GM23338 (cell line): ENCODE results near the gene CD300E. TPM values are rescaled to one million over a fixed set of nuclear protein-coding genes. Genes with fewer than 3 reads are reported as not detected.

Source experiments
- ATAC-seq: fragments of 200-7000 bp; cut with Tn5 transposase; 3 replicates; pipeline ENCODE4 v1.9.1; 2020
- DNase-seq: peaks from one replicate; pipeline ENCODE4 v3.0.0-alpha.2; 2015; ENCODE audit warnings: low spot score
- H2AFZ ChIP-seq: fragments of 200-600 bp; sonication (generic); 2 replicates; pipeline ENCODE4 v1.8.0; 2016; ENCODE audit warnings: antibody characterized with exemption, mild to moderate bottlenecking, moderate library complexity
- H3F3A ChIP-seq: fragments of 200-600 bp; sonication (generic); replicated peaks from 2 replicates; pipeline ENCODE4 v1.8.0; 2017; ENCODE audit warnings: antibody characterized with exemption, mixed run types, low read depth
- H3K27ac ChIP-seq: fragments of 200-600 bp; sonication (generic); 2 replicates; pipeline ENCODE4 v1.6.1; 2016; ENCODE audit warnings: low read depth
- H3K27me3 ChIP-seq: fragments of 200-600 bp; sonication (generic); 2 replicates; pipeline ENCODE4 v1.8.0; 2016; ENCODE audit warnings: mild to moderate bottlenecking, mixed run types, moderate library complexity; ENCODE audit not compliant: insufficient read depth
- H3K36me3 ChIP-seq: fragments of 200-600 bp; sonication (generic); 2 replicates; pipeline ENCODE4 v1.8.0; 2016; ENCODE audit warnings: mild to moderate bottlenecking; ENCODE audit not compliant: insufficient read depth
- H3K4me1 ChIP-seq: fragments of 200-600 bp; sonication (generic); 2 replicates; pipeline ENCODE4 v1.8.0; 2016; ENCODE audit warnings: mild to moderate bottlenecking, moderate library complexity; ENCODE audit not compliant: insufficient read depth
- H3K4me2 ChIP-seq: fragments of 200-600 bp; sonication (generic); 2 replicates; pipeline ENCODE4 v1.7.1; 2017; ENCODE audit warnings: mixed run types
- H3K4me3 ChIP-seq: fragments of 200-600 bp; sonication (generic); 2 replicates; pipeline ENCODE4 v1.6.1; 2016; ENCODE audit warnings: mixed run types
- H3K79me2 ChIP-seq: fragments of 200-600 bp; sonication (generic); replicated peaks from 2 replicates; pipeline ENCODE4 v1.8.0; 2017; ENCODE audit warnings: mild to moderate bottlenecking; ENCODE audit not compliant: insufficient read depth
- H3K9me2 ChIP-seq: fragments of 200-600 bp; sonication (generic); 2 replicates; pipeline ENCODE4 v1.8.0; 2017; ENCODE audit not compliant: insufficient read depth
- H4K20me1 ChIP-seq: fragments of 200-600 bp; sonication (generic); replicated peaks from 2 replicates; pipeline ENCODE4 v1.8.0; 2017; ENCODE audit warnings: mild to moderate bottlenecking; ENCODE audit not compliant: insufficient read depth
- H3K27ac Mint-ChIP-seq: 2 replicates; pipeline ENCODE4 v1.8.0; 2020; ENCODE audit warnings: inconsistent platforms, mild to moderate bottlenecking, moderate library complexity, mixed read lengths
- H3K27me3 Mint-ChIP-seq: 3 replicates; pipeline ENCODE4 v1.8.0; 2022; ENCODE audit warnings: low read depth, mild to moderate bottlenecking, moderate library complexity, mixed read lengths, inconsistent platforms; ENCODE audit not compliant: insufficient read depth, poor library complexity
- H3K36me3 Mint-ChIP-seq: 3 replicates; pipeline ENCODE4 v1.8.0; 2021; ENCODE audit warnings: low read depth, mild to moderate bottlenecking, inconsistent platforms, moderate library complexity, mixed read lengths
- H3K4me1 Mint-ChIP-seq: 3 replicates; pipeline ENCODE4 v1.8.0; 2020; ENCODE audit warnings: mild to moderate bottlenecking, inconsistent platforms, mixed read lengths
- H3K4me3 Mint-ChIP-seq: 3 replicates; pipeline ENCODE4 v1.8.0; 2021; ENCODE audit warnings: moderate library complexity, mild to moderate bottlenecking, inconsistent platforms, mixed read lengths
- H3K9me3 Mint-ChIP-seq: 3 replicates; pipeline ENCODE4 v1.8.0; 2020; ENCODE audit warnings: moderate library complexity, mild to moderate bottlenecking, inconsistent platforms, mixed read lengths
- CREB1 ChIP-seq: fragments of 250-450 bp; sonication (Bioruptor Pico); IDR thresholded peaks from 2 replicates; pipeline ENCODE4 v1.5.0; 2020; ENCODE audit warnings: low read depth, mild to moderate bottlenecking, moderate library complexity
- EZH2 ChIP-seq: fragments of 200-600 bp; sonication (generic); IDR thresholded peaks from one replicate; pipeline ENCODE4 v1.8.0; 2017; ENCODE audit warnings: antibody characterized with exemption, mild to moderate bottlenecking, low read depth; ENCODE audit not compliant: unreplicated experiment
- EZH2phosphoT487 ChIP-seq: fragments of 200-600 bp; sonication (generic); IDR thresholded peaks from one replicate; pipeline ENCODE4 v1.8.1; 2018; ENCODE audit warnings: antibody characterized with exemption; ENCODE audit not compliant: unreplicated experiment
- NANOG ChIP-seq: IDR thresholded peaks from 2 replicates; pipeline ENCODE4 v1.6.1; 2016; ENCODE audit warnings: antibody characterized with exemption, borderline replicate concordance
- POLR2AphosphoS5 ChIP-seq: IDR thresholded peaks from 2 replicates; pipeline ENCODE4 v1.6.1; 2016; ENCODE audit warnings: antibody characterized with exemption, low read depth
- ZNF114 ChIP-seq: fragments of 250-450 bp; sonication (Bioruptor Pico); IDR thresholded peaks from 2 replicates; pipeline ENCODE4 v1.5.0; 2020; ENCODE audit warnings: mild to moderate bottlenecking, moderate library complexity
- ZNF331 ChIP-seq: fragments of 250-450 bp; sonication (Bioruptor Pico); IDR thresholded peaks from 2 replicates; pipeline ENCODE4 v1.5.0; 2020; ENCODE audit warnings: low read depth, mild to moderate bottlenecking, moderate library complexity
- polyA plus RNA-seq: library from polyadenylated mRNA; unstranded; fragments of >200 nt; fragmentation: Nextera tagmentation; extraction: Ambion mirVana; gene quantifications from 2 replicates; pipeline ENCODE4 v1.2.1, GENCODE V29; 2016
- total RNA-seq: library from RNA; depleted of rRNA; stranded (reverse); fragments of >200 nt; shearing (Covaris generic); gene quantifications from 2 replicates; pipeline ENCODE4 v1.2.3, GENCODE V29; 2014
- TF ChIP-seq, protein P1 (sequence below): fragments of 250-450 bp; sonication (Bioruptor Pico); IDR thresholded peaks from 2 replicates; pipeline ENCODE4 v1.5.0; 2020; ENCODE audit warnings: mild to moderate bottlenecking, moderate library complexity
- TF ChIP-seq, protein P2 (sequence below): IDR thresholded peaks from one replicate; pipeline ENCODE4 v1.6.1; 2018; ENCODE audit warnings: antibody characterized with exemption; ENCODE audit not compliant: unreplicated experiment
- TF ChIP-seq, protein P3 (sequence below): IDR thresholded peaks from 2 replicates; pipeline ENCODE4 v1.6.1; 2016; ENCODE audit warnings: antibody characterized with exemption

The CD300E gene
- total and polyA plus RNA-seq, 2 experiments from 2014 or later: not detected

DNA sequence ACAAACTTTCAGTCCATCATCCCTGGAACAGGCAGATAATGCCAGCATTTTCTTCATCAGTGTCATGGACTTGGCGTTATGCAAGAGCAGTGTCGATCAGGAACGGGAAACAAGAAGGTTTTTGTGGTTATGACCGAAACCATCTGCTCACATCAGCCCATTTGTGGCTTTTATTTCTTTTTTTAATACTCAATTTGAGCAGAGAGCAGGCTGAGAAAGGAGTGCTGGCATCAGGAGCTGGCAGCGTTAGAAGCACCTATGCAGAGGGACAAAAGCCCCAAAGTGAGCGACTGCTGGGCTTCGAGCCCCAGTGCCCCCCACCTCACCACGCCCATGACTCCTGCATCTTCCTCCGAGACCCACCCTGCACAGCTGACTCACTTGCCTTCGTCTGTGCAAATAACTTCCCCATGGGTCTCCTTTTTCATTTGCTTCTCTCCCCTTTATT, 16.2 kb upstream of the CD300E start:
- Histone ChIP-seq H3K79me2 (no peaks in the 10 kb centered on the region), H3F3A (no peaks in the 10 kb centered on the region), H3K4me1 (peaks cover 19% of the 10 kb centered on the region), H2AFZ (no peak overlapping the region), H3K9me2 (no peaks in the 10 kb centered on the region), H4K20me1 (no peaks in the 10 kb centered on the region), H3K4me2 (no peak overlapping the region), H3K36me3 (no peaks in the 10 kb centered on the region), H3K4me3 (no peak overlapping the region), H3K27me3 (no peaks in the 10 kb centered on the region), H3K27ac (no peak overlapping the region)
- H3K4me3 Mint-ChIP-seq: no peak overlapping the region
- H3K27me3 Mint-ChIP-seq: peaks cover 6% of the 10 kb centered on the region
- TF ChIP-seq, protein P1, sequence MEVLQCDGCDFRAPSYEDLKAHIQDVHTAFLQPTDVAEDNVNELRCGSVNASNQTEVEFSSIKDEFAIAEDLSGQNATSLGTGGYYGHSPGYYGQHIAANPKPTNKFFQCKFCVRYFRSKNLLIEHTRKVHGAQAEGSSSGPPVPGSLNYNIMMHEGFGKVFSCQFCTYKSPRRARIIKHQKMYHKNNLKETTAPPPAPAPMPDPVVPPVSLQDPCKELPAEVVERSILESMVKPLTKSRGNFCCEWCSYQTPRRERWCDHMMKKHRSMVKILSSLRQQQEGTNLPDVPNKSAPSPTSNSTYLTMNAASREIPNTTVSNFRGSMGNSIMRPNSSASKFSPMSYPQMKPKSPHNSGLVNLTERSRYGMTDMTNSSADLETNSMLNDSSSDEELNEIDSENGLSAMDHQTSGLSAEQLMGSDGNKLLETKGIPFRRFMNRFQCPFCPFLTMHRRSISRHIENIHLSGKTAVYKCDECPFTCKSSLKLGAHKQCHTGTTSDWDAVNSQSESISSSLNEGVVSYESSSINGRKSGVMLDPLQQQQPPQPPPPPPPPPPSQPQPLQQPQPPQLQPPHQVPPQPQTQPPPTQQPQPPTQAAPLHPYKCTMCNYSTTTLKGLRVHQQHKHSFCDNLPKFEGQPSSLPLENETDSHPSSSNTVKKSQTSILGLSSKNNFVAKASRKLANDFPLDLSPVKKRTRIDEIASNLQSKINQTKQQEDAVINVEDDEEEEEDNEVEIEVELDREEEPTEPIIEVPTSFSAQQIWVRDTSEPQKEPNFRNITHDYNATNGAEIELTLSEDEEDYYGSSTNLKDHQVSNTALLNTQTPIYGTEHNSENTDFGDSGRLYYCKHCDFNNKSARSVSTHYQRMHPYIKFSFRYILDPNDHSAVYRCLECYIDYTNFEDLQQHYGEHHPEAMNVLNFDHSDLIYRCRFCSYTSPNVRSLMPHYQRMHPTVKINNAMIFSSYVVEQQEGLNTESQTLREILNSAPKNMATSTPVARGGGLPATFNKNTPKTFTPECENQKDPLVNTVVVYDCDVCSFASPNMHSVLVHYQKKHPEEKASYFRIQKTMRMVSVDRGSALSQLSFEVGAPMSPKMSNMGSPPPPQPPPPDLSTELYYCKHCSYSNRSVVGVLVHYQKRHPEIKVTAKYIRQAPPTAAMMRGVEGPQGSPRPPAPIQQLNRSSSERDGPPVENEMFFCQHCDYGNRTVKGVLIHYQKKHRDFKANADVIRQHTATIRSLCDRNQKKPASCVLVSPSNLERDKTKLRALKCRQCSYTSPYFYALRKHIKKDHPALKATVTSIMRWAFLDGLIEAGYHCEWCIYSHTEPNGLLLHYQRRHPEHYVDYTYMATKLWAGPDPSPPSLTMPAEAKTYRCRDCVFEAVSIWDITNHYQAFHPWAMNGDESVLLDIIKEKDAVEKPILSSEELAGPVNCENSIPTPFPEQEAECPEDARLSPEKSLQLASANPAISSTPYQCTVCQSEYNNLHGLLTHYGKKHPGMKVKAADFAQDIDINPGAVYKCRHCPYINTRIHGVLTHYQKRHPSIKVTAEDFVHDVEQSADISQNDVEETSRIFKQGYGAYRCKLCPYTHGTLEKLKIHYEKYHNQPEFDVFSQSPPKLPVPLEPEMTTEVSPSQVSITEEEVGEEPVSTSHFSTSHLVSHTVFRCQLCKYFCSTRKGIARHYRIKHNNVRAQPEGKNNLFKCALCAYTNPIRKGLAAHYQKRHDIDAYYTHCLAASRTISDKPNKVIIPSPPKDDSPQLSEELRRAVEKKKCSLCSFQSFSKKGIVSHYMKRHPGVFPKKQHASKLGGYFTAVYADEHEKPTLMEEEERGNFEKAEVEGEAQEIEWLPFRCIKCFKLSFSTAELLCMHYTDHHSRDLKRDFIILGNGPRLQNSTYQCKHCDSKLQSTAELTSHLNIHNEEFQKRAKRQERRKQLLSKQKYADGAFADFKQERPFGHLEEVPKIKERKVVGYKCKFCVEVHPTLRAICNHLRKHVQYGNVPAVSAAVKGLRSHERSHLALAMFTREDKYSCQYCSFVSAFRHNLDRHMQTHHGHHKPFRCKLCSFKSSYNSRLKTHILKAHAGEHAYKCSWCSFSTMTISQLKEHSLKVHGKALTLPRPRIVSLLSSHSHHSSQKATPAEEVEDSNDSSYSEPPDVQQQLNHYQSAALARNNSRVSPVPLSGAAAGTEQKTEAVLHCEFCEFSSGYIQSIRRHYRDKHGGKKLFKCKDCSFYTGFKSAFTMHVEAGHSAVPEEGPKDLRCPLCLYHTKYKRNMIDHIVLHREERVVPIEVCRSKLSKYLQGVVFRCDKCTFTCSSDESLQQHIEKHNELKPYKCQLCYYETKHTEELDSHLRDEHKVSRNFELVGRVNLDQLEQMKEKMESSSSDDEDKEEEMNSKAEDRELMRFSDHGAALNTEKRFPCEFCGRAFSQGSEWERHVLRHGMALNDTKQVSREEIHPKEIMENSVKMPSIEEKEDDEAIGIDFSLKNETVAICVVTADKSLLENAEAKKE: no peak
- TF ChIP-seq, protein P2, sequence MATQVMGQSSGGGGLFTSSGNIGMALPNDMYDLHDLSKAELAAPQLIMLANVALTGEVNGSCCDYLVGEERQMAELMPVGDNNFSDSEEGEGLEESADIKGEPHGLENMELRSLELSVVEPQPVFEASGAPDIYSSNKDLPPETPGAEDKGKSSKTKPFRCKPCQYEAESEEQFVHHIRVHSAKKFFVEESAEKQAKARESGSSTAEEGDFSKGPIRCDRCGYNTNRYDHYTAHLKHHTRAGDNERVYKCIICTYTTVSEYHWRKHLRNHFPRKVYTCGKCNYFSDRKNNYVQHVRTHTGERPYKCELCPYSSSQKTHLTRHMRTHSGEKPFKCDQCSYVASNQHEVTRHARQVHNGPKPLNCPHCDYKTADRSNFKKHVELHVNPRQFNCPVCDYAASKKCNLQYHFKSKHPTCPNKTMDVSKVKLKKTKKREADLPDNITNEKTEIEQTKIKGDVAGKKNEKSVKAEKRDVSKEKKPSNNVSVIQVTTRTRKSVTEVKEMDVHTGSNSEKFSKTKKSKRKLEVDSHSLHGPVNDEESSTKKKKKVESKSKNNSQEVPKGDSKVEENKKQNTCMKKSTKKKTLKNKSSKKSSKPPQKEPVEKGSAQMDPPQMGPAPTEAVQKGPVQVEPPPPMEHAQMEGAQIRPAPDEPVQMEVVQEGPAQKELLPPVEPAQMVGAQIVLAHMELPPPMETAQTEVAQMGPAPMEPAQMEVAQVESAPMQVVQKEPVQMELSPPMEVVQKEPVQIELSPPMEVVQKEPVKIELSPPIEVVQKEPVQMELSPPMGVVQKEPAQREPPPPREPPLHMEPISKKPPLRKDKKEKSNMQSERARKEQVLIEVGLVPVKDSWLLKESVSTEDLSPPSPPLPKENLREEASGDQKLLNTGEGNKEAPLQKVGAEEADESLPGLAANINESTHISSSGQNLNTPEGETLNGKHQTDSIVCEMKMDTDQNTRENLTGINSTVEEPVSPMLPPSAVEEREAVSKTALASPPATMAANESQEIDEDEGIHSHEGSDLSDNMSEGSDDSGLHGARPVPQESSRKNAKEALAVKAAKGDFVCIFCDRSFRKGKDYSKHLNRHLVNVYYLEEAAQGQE: no peak
- TF ChIP-seq EZH2phosphoT487: no peak
- TF ChIP-seq CREB1 (CRISPR knock-in tag): no peak
- no peak for TF ChIP-seq NANOG
- TF ChIP-seq POLR2AphosphoS5: no peak
- no peak for TF ChIP-seq ZNF114
- TF ChIP-seq, protein P3, sequence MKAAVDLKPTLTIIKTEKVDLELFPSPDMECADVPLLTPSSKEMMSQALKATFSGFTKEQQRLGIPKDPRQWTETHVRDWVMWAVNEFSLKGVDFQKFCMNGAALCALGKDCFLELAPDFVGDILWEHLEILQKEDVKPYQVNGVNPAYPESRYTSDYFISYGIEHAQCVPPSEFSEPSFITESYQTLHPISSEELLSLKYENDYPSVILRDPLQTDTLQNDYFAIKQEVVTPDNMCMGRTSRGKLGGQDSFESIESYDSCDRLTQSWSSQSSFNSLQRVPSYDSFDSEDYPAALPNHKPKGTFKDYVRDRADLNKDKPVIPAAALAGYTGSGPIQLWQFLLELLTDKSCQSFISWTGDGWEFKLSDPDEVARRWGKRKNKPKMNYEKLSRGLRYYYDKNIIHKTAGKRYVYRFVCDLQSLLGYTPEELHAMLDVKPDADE: no peak
- TF ChIP-seq EZH2: no peak
- TF ChIP-seq ZNF331: no peak
- DNase-seq (no peak), ATAC-seq (no peak)
- no peaks in the 10 kb centered on the region for H3K36me3 Mint-ChIP-seq
- no peak overlapping the region for H3K27ac Mint-ChIP-seq
- no peaks in the 10 kb centered on the region for H3K9me3 Mint-ChIP-seq
- H3K4me1 Mint-ChIP-seq: peaks cover 44% of the 10 kb centered on the region
